Stimulated activated CD4-positive, alpha-beta T cell treated with anti-CD3 and anti-CD28 coated beads, TNF-alpha, amount 100 ng/mL, for 48 hours (primary cell): Measurements from ENCODE around the gene MSH5.
"Not testable (repeated sequence)": the region's sequence is repeated elsewhere in the genome, so short reads cannot be mapped to it uniquely, and the experiment has no call there.

Experiments used
- DNase-seq, 3 donors: peaks; one replicate each; pipeline ENCODE4 v3.0.0-alpha.2; 2020; ENCODE audit warnings: low read depth in 3 of 3

The MSH5 gene

DNA sequence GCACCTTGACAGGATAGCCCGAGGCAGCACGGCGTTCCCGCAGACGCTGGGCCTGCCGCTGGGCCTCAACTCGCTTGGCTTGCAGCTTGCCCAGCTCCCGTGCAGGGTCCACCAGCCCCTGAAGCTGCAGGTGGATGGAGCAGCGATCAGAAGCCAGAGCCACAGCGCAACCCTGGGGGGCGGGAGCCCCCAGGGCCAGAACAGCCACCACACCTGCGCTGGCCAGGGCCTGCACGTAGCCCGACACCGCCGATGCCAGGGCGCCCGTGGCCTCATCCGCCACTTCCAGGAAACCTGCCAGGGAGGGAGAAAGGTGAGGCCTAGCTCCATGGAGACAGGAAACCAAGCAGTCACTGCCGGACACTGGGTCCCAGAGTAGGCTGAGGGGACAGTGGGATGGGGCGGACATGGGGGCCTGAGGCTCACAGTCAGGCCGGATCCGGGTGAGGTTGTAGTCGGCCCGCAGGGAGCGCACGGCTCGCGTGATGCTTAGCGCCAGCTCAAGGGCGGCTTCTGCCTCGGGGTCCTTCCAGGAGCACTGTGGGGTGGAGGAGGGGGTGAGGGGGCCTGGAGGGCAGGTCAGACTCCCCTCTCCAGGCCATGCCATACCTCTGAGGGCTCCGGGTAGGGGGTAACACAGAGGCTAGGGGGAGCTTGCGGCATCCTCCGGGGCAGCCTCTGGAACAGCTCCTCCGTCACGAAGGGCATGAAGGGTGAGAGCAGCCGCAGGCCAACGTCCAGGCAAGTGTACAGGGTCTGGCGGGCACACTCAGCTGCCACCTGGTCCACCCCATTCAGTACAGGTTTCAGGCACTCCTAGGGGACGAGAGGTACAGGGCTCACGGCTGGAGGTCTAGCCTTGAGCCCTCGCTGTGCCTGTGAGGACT lies 39.4 kb downstream of the MSH5 start:
- no peak for DNase-seq

DNA sequence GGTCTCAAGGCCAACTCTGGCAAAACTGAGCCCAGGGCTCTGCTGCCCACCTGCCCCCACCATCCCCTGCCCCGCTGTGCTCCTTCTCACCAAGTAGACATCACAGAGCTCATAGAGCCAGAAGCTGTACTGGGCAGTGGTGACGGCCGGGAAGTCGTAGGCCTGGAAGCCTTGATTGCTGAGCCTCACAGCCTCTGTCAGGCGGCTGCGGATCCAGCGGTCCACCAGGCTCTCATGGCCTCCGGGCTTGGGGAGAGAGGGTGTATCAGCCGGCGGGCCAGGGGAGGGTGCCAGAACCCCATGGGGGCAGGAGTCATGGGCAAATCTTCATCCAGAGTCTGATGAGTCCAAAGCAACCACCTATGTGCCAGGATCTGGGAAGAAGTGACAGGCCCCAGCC lies 40.1 kb downstream of the MSH5 start:
- no peak for DNase-seq

DNA sequence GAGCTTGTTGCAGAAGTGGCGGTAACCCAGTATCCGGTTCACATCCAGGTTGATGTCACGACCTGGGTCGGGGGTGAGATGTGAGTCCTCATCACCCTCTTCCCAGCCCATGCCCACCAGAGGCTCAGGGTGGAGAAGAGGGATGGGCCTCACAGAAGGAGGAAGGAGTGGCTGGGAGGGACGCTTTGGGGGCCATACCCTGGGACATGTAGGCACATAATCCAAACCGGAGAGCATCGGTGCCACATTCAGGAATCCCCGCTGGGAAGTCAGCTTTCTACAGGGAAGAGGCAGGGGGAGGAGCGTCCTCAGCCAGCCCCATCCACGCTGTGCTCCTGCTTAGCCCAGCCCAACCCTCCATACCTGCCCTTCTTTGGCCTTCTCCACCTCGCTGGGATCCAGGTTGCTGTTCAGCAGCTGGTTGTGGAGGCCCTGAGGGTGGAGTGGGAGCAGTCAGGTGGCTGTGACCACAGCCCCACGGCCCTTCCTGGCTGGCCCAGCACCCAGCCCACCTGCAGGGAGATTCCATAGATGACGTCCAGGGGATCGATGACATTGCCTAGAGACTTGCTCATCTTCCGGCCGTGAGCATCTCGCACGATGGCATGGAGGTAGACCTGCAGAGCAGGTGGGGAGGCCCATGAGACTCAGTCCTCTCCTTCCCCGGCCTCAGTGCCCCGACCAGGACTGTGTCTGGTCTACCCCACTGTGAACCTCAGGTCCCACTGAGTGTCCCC lies 40.9 kb downstream of the MSH5 start:
- no peak for DNase-seq

DNA sequence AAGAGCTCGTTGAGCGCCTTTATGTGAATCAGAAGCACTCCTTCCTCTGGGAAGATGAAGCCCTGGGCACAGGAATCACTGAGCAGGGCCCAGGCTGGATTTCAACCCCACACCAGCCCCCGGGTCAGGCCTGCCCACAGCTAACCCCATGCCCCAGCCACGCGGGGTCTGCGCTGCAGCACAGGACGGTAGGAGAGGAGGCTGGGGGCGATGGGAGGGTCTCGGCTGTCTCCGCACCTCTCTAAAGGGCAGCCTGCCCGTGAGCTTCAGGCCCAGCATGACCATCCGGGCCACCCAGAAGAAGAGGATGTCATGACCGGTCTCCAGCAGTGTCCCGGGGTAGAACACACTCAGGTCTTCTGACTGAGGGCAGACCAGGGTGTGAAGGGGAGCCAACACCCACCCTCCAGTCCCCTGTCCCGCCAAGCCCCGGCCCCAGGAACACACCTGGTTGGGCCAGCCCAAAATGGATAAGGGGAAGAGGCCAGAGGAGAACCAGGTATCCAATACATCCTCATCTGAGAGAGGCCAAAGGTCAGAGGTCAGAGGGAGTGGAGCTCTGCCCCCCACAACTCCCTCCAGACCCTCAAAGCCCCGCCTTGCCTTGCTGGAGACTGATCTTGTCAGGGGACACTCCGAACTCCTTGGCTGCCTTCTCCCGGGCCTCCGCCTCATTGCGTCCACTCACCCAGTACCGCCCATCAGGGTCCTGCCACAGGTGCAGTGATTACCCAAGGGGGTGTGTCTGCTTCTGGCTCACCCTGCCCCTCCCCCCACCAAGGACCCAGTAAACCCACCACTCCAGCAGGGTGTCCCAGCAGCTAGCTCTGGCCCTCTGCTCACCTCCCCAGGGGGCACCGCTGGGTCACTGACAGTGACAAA lies 41.7 kb downstream of the MSH5 start:
- no peak for DNase-seq

DNA sequence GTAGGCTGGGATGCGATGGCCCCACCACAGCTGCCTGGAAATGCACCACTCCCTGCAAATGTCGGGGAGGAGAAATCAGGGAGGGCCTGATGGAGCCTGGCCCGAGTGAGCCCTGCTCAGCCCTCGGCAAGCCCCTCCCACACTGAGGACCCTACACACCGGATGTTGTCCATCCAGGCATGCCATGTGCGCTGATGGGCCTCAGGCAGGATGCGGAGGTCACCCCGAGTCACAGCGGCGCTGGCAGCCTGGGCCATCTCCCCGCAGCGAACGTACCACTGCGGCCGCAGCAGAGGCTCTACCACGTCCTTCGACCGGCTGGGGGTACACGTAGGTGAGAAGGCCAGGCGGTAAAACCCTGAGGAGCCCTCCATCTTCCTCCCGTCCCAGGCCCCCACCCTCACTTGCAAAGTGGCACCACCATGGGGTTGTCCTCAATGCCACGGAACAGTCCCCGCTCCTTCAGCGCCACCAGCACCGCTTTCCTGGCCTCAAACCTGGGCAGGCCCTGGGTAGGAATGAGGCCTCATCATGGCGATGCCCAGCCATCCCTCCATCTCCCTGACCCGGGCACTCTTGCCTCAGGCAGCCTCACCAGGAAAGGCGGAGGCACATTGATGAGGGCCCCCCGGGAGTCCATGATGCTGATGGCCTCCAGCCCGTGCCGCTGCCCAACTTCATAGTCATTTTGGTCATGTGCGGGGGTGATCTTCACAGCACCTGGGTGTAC lies 42.5 kb downstream of the MSH5 start:
- DNase-seq, result no peak

DNA sequence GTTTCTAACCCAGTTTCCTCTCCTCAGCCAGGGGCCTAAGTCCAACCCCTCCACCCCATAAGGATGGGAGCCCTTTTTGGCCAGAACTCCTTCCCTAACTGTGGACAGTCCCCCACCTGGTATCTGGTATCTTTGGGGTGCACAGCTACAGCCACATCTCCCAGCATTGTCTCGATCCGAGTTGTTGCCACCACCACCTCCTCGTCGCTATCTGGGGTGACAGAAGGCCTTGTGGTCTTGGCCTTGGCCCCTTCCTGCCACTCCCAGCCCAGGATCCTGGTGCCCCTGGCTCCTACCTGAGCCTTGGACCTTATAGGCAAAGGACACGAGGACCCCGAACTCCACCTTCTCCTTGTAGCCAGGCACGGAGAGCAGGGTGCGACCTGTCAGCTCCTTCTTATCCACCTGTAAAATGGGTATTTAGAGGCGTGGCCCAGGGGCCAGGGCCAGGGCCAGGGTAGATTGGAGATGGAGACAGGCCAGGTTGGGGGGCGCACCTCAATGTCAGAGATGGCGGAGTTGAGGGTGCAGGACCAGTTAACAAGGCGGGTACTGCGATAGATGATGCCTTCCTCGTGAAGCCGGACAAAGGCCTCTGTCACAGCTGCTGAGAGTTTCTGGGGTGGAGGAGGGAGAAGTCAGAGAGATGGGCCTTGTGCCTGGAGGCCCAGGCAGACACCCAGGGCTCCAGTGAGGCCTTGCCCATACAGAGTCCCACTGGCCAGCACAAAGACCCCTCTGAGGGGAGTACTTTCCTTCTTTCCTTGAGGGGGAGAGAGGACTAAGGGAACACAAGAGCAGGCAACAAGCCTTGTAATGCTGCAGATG lies 44.5 kb downstream of the MSH5 start:
- DNase-seq, result no peak

DNA sequence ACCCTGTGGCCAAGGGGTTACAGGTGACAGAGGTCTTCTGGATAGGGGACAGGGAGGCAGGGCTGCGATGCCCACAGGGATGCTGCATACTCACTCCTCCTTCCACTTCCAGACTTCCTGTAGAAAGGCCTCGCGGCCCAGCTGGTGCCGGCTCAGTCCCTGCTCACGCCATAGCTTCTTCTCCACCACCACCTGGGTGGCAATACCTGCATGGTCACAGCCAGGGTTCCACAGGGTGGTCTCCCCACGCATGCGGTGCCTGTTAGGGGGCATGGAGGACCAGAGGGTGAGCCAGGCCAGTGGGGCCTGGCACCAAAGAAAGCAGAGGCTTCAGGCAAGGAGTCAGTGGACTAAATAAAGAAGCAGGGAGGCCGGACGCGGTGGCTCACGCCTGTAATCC lies 45.7 kb downstream of the MSH5 start:
- no peak for DNase-seq

DNA sequence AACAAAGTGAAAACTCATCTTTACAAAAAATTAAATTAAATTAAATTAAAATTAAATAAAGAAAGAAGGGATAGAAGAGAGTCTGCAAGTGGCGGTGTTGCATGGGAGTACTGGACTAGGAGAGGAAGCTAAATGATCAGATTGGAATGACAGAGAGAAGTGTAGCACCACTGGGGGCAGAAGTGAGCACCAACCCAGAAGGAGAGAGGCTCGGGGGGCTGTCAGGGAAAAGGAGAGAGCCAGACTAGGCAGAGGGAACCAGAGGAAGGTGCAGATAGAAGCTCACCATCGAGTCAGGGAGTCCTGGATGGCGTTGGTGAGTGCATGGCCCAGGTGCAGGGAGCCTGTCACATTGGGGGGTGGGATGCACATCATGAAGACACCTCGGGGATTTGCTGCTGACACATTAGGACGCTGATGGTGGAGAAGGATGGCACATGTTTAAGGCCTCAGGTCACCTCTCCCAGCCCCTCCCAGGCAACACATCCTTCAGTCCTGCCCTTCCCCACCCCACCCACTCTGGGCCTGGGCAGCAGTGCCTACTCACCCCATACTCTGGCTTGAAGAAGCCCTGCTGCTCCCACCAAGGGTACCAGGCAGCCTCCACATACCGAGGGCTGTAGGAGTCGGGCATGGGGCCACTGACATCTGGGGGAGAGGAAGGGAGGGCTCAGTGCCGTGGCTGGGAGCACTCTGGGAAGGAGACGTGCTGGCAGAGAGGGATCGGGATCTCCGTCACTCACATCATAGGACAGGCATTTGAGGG lies 51.7 kb downstream of the MSH5 start:
- no peak for DNase-seq

DNA sequence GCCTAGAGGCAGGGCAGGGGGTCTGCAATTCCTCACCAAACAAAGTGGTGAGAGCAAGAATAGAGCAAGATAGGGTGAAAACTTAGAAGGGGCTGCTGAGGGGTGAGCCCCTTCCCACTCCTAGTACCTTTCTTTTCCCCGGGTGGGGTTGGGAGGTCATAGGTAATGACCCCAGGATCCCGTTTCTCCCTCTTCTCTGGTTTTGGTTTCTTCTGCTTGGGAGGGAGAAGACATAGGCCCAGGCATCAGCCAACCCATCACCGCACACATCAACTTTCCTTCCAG lies 52.2 kb downstream of the MSH5 start:
- DNase-seq, result no peak

DNA sequence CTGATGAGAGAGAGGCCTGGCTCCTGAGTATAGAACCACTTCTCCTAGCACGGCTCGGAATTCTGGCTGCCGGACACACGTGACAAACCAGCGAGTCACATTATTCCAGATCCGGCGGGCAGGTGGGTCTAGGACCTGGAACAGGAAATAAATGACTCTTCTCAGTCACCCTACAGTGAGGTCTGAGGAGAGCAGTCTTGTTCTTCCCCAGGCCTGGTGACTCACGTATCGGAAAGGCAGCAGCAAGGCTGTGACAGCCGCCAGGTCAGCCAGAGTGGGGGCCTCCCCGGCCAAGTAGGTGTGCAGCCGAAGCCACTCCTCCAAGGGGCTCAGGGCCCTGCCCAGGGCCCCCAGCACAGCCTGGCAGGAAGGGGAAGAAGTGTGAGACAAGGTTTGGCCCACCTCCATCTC lies 53.0 kb downstream of the MSH5 start:
- no peak for DNase-seq

DNA sequence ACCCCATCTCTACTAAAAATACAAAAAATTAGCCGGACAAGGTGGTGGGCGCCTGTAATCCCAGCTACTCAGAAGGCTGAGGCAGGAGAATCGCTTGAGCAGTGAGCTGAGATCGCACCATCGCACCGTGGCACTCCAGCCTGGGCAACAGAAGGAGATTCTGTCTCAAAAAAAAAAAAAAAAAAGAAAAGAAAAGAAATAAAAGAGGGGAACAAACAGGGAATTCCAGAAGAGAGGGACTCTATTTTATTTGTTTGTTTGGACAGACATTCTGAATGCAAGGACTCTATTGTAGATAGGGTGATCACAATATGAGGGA lies 54.1 kb downstream of the MSH5 start:
- not testable (repeated sequence) for DNase-seq

DNA sequence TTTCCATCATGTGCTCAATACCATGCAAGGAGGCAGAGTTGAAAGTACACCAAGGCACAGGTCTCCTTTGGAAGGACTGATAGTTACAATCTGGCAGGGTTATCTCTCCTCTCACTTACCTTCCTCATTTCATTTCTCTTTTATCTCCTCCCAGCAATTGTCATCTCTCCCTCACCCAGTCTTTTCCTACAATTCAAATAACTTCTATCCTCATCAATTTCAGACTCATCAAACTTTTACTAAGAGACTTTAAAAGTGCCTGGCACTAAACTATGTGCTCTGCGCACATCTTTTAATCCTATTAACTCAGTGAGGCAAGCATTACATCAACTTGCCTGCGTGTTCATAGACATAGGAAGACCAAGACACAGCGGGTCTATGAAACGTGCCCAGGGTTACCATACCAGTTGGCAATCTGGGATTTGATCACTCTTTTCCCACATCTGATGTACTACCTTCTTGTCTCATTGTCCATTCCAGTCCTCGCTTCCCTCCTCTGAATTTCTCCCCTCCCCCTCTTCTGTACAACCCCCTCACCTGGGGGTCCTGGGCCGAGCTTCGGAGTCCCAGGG lies 54.6 kb downstream of the MSH5 start:
- no peak for DNase-seq

DNA sequence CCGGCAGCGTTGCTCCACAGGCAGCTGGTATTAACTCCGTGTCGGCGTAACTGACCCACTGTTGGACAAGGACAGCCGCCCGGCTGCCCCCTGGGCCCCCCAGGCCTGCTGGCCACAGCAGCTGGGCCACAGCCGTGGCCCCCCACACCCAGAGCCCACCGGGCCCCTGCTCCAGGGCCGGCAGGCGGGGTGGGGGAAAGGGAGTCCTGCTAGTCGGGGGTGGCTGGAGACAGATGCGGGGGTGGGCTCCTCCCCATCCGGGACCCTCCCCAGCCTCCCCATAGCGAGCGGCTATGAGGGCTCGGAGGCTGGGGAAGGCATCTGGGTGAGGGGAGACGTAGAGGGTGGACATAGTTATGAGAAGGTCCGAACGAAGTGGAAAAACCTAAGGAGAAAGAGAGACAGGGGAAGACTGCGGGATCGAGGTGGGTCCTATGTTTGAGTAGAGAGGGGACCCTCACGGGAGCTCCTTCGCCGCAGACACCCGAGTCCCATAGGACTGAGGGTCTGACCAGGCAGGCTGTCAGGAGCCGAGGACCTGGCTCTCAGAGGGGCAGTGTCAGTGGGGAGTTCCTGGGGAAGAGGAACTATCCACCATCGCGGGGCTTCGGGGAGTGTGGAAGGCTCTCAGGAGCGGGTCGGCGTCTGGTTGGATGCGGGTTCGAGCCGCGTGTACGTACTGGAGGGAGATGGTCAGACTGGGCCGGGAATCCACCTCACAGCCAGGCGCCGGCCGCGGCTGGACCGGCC lies 55.2 kb downstream of the MSH5 start:
- DNase-seq, result no peak

DNA sequence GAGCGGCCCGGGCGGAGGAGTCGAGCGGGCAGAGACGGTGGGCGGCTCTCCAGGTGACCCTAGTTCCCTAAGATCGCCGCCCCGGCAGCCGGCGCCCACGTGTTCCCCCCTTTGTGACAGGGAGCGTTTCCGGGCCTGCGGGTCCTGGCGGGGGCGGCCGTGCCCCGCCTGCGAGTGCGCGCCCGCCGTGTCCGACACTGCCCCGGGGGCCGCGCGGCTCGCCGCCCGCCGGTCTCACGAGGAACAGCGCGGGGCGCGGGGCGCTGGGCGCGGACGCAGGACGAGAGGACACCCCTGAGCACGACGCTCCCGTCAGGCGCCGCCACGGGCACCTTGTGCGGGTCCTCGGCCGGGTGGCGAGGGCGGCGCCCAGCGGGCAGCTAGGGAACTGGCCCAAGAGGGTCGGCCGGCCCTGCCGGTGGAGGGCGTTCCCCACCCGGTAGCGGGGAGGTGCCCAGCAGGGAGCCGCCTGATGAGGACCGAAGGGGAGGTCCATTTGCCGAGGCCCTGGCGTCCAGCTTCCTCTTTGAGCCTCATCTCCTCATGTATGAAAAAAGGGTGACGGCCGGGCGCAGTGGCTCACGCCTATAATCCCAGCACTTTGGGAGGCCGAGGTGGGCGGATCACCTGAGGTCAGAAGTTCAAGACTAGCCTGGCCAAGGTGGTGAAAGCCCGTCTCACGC lies 56.0 kb downstream of the MSH5 start, which contains the start of gene VARS1:
Gene VARS1, minus strand, starts transcription at position 137 of the 683 bp plus-strand sequence. CDS start 535 bp downstream, outside the sequence.
- peak; percentile 68 to 82 (median 73) for DNase-seq

DNA sequence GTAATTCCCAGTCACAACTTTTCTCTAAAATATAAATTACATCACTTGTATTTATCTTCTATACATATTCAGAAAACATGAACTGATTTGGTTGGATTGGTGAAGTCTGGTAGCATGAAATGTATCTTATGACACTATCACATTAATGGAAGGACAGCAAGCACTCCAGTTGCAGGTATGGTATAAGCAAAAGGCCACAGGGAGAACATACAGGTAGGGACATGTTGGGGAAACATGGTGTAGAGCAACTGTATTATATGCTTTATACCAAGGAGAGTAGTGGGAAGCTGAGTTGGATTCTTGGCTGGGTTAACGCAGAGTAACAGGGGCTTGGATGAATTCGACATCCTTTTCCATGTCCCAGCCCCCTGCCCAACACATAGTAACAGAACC lies 57.2 kb downstream of the MSH5 start:
- no peak for DNase-seq

DNA sequence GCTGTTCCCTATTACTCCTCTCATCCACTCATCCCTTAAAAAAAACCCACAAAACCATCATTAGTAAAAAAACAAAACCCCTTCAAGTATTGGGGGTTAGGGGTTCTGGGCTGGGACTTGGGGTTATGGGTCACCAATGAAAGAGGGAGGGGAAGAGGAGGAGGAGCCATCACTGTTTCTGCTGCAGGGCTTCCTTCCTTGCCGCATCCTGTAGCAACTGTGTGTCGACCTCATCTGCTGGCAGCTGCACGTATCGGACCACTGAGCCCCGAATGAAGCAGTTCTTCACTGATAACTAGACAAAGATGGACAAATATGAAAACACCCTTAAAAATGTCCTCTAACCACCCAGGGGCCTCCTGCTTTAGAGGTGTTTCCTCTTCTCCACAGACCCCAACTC lies 57.8 kb downstream of the MSH5 start:
- DNase-seq, result no peak

DNA sequence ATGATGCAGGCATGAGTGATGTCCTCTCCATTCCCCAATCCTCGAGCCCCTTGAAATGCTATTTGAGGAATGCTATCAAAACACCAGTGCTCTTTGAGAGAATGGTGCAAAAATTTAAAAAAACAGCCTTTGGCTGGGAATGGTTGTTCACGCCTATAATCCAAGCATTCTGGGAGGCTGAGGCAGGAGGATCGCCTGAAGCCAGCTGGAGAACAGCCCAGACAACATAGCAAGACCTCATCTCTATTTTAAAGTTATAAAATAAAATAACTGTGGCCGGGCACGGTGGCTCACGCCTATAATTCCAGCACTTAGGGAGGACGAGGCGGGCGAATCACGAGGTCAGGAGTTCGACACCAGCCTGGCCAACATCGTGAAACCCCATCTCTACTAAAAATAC lies 60.0 kb downstream of the MSH5 start:
- DNase-seq, result no peak
